CD14-positive monocyte (primary cell): Measurements from ENCODE around the gene RAB11FIP3. TPM values are rescaled to one million over a fixed set of nuclear protein-coding genes. Genes with fewer than 3 reads are reported as not detected.
"Not testable (repeated sequence)": the region's sequence is repeated elsewhere in the genome, so short reads cannot be mapped to it uniquely, and the experiment has no call there.

Experiments
- DNase-seq, 3 donors: peaks; one replicate each; pipeline ENCODE4 v3.0.0-alpha.2; 2011 to 2022
- H2AFZ ChIP-seq: 2 replicates; pipeline ENCODE4 v1.6.0; 2012; ENCODE audit warnings: mild to moderate bottlenecking, low read depth, low read length, inconsistent platforms; ENCODE audit not compliant: insufficient read depth, poor library complexity, severe bottlenecking
- H3K27ac ChIP-seq, 2 donors: 1 replicate in 1 of 2; 2 replicates in 1 of 2; pipeline ENCODE4 v1.5.1; 2012 to 2013; ENCODE audit warnings: low read length in 2 of 2, control low read depth in 1 of 2, inconsistent platforms in 1 of 2, low read depth in 1 of 2, mild to moderate bottlenecking in 1 of 2
- H3K27me3 ChIP-seq, 2 donors: one replicate each; pipeline versions ENCODE4 v1.6.0 to v1.6.1; 2011 to 2013; ENCODE audit warnings: low read length in 2 of 2; ENCODE audit not compliant: control insufficient read depth in 2 of 2, insufficient read depth in 2 of 2
- H3K36me3 ChIP-seq, 2 donors: replicated peaks in 1 of 2; 1 replicate in 1 of 2; 2 replicates in 1 of 2; pipeline versions ENCODE4 v1.5.1 to v1.6.1; 2012 to 2013; ENCODE audit warnings: low read length in 2 of 2, control low read depth in 1 of 2, inconsistent platforms in 1 of 2, mild to moderate bottlenecking in 1 of 2; ENCODE audit not compliant: insufficient read depth in 2 of 2, control insufficient read depth in 1 of 2
- H3K4me1 ChIP-seq, 2 donors: 1 replicate in 1 of 2; 2 replicates in 1 of 2; pipeline versions ENCODE4 v1.5.1 to v1.6.1; 2012 to 2013; ENCODE audit warnings: low read length in 2 of 2, control low read depth in 1 of 2, inconsistent platforms in 1 of 2, mild to moderate bottlenecking in 1 of 2, moderate library complexity in 1 of 2; ENCODE audit not compliant: insufficient read depth in 2 of 2, control insufficient read depth in 1 of 2
- H3K4me2 ChIP-seq: replicated peaks from 2 replicates; pipeline ENCODE3; 2012; ENCODE audit warnings: low read length, moderate library complexity, mild to moderate bottlenecking; ENCODE audit not compliant: poor library complexity, severe bottlenecking; ENCODE audit errors: extremely low read depth
- H3K4me3 ChIP-seq, 3 experiments: fragments of 200-600 bp in 1 of 3; sonication (generic) in 1 of 3; replicated peaks in 1 of 3; 1 replicate in 2 of 3; 2 replicates in 1 of 3; pipeline ENCODE4 v1.5.1; 2011 to 2013; ENCODE audit warnings: low read length in 3 of 3, mild to moderate bottlenecking in 3 of 3, control low read depth in 2 of 3, low read depth in 2 of 3, inconsistent platforms in 1 of 3, moderate library complexity in 1 of 3
- H3K79me2 ChIP-seq: 2 replicates; pipeline ENCODE4 v1.6.0; 2012; ENCODE audit warnings: mild to moderate bottlenecking, control low read depth, inconsistent platforms, low read length, moderate library complexity; ENCODE audit not compliant: insufficient read depth
- H3K9ac ChIP-seq: 2 replicates; pipeline ENCODE4 v1.6.0; 2017; ENCODE audit warnings: low read length, mild to moderate bottlenecking; ENCODE audit not compliant: insufficient read depth, poor library complexity, severe bottlenecking
- H3K9me3 ChIP-seq, 2 donors: replicated peaks in 1 of 2; 1 replicate in 1 of 2; 2 replicates in 1 of 2; pipeline versions ENCODE4 v1.5.1 to v1.6.1; 2012 to 2013; ENCODE audit warnings: low read length in 2 of 2, control low read depth in 1 of 2; ENCODE audit not compliant: control insufficient read depth in 1 of 2, insufficient read depth in 1 of 2
- H4K20me1 ChIP-seq: 2 replicates; pipeline ENCODE4 v1.6.0; 2012; ENCODE audit warnings: mild to moderate bottlenecking, low read length, control low read depth, moderate library complexity; ENCODE audit not compliant: insufficient read depth
- H3K27ac Mint-ChIP-seq, 7 donors: one replicate each; pipeline ENCODE4 v1.8.0; 2020; ENCODE audit warnings: mild to moderate bottlenecking in 7 of 7, mixed read lengths in 7 of 7, moderate library complexity in 6 of 7, inconsistent platforms in 2 of 7
- H3K27me3 Mint-ChIP-seq, 3 donors: one replicate each; pipeline ENCODE4 v1.8.0; 2021 to 2022; ENCODE audit warnings: low read depth in 3 of 3, mild to moderate bottlenecking in 3 of 3, mixed read lengths in 3 of 3, moderate library complexity in 3 of 3, inconsistent platforms in 1 of 3
- H3K36me3 Mint-ChIP-seq, 2 donors: one replicate each; pipeline ENCODE4 v1.8.0; 2020; ENCODE audit warnings: mixed read lengths in 2 of 2, inconsistent platforms in 1 of 2, mild to moderate bottlenecking in 1 of 2
- H3K4me1 Mint-ChIP-seq: one replicate; pipeline ENCODE4 v1.8.0; 2020; ENCODE audit warnings: mild to moderate bottlenecking, mixed read lengths
- H3K4me3 Mint-ChIP-seq, 2 donors: one replicate each; pipeline ENCODE4 v1.8.0; 2020; ENCODE audit warnings: mild to moderate bottlenecking in 2 of 2, mixed read lengths in 2 of 2, moderate library complexity in 1 of 2
- H3K9me3 Mint-ChIP-seq, 7 donors: one replicate each; pipeline ENCODE4 v1.8.0; 2020 to 2022; ENCODE audit warnings: mixed read lengths in 7 of 7, mild to moderate bottlenecking in 6 of 7, moderate library complexity in 6 of 7, inconsistent platforms in 2 of 7
- WGBS: methylation state at CpG from one replicate; pipeline ENCODE4 v1.1.5; 2013; ENCODE audit warnings: missing lambda C conversion rate; ENCODE audit not compliant: insufficient coverage; 5-methylcytosine and 5-hydroxymethylcytosine counted together
- intact Hi-C, 2 donors: fragments of 100-400 bp; cut with micrococcal nuclease; formaldehyde crosslinking; loops; one replicate each; pipeline versions ENCODE4 v1.15.0 to v1.15.1; 2023
- polyA plus RNA-seq, 3 donors: library from polyadenylated mRNA; depleted of rRNA in 1 of 3; unstranded in 2 of 3; stranded (reverse) in 1 of 3; fragments of 300-500 nt in 2 of 3; fragments of >200 nt in 1 of 3; fragmentation: Illumina TruSeq in 2 of 3; gene quantifications; 1 replicate in 2 of 3; 2 replicates in 1 of 3; pipeline ENCODE4 v1.2.3, GENCODE V29; 2012 to 2021
- TF ChIP-seq, protein P1 (sequence below): fragments of 200-600 bp; IDR thresholded peaks from one replicate; pipeline ENCODE4 v1.8.0; 2022; ENCODE audit warnings: antibody characterized with exemption, mild to moderate bottlenecking

Gene RAB11FIP3
- polyA plus RNA-seq, 3 donors, result 0.37 to 7.5 (median 0.49) TPM

GRCh38 chr16:414395-415169 lies 10.9 kb upstream of the RAB11FIP3 start:
- intact Hi-C loops, result no loop called here
- TF ChIP-seq, protein P1, sequence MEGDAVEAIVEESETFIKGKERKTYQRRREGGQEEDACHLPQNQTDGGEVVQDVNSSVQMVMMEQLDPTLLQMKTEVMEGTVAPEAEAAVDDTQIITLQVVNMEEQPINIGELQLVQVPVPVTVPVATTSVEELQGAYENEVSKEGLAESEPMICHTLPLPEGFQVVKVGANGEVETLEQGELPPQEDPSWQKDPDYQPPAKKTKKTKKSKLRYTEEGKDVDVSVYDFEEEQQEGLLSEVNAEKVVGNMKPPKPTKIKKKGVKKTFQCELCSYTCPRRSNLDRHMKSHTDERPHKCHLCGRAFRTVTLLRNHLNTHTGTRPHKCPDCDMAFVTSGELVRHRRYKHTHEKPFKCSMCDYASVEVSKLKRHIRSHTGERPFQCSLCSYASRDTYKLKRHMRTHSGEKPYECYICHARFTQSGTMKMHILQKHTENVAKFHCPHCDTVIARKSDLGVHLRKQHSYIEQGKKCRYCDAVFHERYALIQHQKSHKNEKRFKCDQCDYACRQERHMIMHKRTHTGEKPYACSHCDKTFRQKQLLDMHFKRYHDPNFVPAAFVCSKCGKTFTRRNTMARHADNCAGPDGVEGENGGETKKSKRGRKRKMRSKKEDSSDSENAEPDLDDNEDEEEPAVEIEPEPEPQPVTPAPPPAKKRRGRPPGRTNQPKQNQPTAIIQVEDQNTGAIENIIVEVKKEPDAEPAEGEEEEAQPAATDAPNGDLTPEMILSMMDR, result no peak
- no peak overlapping the region for H3K4me3 ChIP-seq
- no peaks in the 10 kb centered on the region for H3K9me3 ChIP-seq
- whole genome bisulfite sequencing, result 92% methylated on average over 16 of the region's 21 CpGs
- peaks cover 0 to 2% (median 0%) of the 10 kb centered on the region in 7 donors for H3K9me3 Mint-ChIP-seq
- no peak overlapping the region for H3K27ac ChIP-seq
- no peak overlapping the region for H2AFZ ChIP-seq
- H3K4me2 ChIP-seq, result no peak overlapping the region
- H3K4me1 Mint-ChIP-seq, result no peaks in the 10 kb centered on the region
- no peaks in the 10 kb centered on the region for H3K4me1 ChIP-seq
- H3K9ac ChIP-seq, result no peak overlapping the region
- no peak overlapping the region for H3K27ac Mint-ChIP-seq
- H3K79me2 ChIP-seq, result no peaks in the 10 kb centered on the region
- no peak for DNase-seq
- H3K36me3 ChIP-seq, result no peaks in the 10 kb centered on the region
- H3K36me3 Mint-ChIP-seq, result peaks cover 0 to 4% of the 10 kb centered on the region in 2 donors
- peaks cover under 1 to 5% (median 1%) of the 10 kb centered on the region in 3 donors for H3K27me3 Mint-ChIP-seq
- no peaks in the 10 kb centered on the region for H3K27me3 ChIP-seq
- H4K20me1 ChIP-seq, result no peaks in the 10 kb centered on the region
- H3K4me3 Mint-ChIP-seq, result no peak overlapping the region

DNA sequence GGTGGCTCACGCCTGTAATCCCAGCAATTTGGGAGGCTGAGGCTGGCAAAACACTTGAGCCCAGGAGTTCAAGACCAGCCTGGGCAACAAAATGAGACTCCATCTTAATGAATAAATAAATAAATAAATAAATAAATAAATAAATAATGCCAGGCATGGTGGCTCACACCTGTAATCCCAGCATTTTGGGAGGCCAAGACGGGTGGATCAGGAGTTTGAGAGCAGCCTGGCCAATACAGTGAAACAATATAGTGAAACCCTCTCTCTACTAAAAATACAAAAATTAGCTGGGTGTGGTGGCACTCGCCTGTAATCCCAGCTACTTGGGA lies 10.3 kb upstream of the RAB11FIP3 start:
- H3K4me1 ChIP-seq, H2AFZ ChIP-seq, H3K4me3 Mint-ChIP-seq, H3K27me3 Mint-ChIP-seq, H3K79me2 ChIP-seq, H3K4me1 Mint-ChIP-seq, H3K27ac Mint-ChIP-seq, H3K4me2 ChIP-seq, DNase-seq, H3K4me3 ChIP-seq, H3K9me3 ChIP-seq, H3K27ac ChIP-seq, H3K27me3 ChIP-seq, H4K20me1 ChIP-seq, H3K9me3 Mint-ChIP-seq, H3K36me3 Mint-ChIP-seq, intact Hi-C loops, H3K9ac ChIP-seq, H3K36me3 ChIP-seq: not testable (repeated sequence)
- 100% methylated on average over 1 of the region's 3 CpGs for WGBS

- WGBS, result no CpG with 5 or more reads among the region's 13 CpGs
- H3K27ac ChIP-seq, H3K4me3 ChIP-seq, H3K4me3 Mint-ChIP-seq, H2AFZ ChIP-seq, H3K9me3 Mint-ChIP-seq, intact Hi-C loops, H4K20me1 ChIP-seq, H3K27ac Mint-ChIP-seq, H3K4me2 ChIP-seq, H3K79me2 ChIP-seq, H3K36me3 Mint-ChIP-seq, H3K9ac ChIP-seq, H3K9me3 ChIP-seq, DNase-seq, H3K36me3 ChIP-seq: not testable (repeated sequence)
- Mint-ChIP-seq H3K27me3 (peaks cover 23 to 37% (median 36%) of the 10 kb centered on the region in 3 donors), H3K4me1 (peaks cover 22% of the 10 kb centered on the region)
- Histone ChIP-seq H3K4me1 (peaks cover 23 to 27% of the 10 kb centered on the region in 2 donors), H3K27me3 (peaks cover 0 to 20% of the 10 kb centered on the region in 2 donors)
Observed at GRCh38 chr16:422179-422578, 3.3 kb upstream of the RAB11FIP3 start.
